ENCODE measurements around the gene SOX15. TPM values are rescaled to one million over a fixed set of nuclear protein-coding genes. Genes with fewer than 3 reads are reported as not detected.
A peak's percentile ranks its signal among the peaks of the same experiment; 100 is the strongest.

Gene SOX15
- total RNA-seq, 2 experiments from 2014 or later: 0.84 to 1.6 TPM

DNA sequence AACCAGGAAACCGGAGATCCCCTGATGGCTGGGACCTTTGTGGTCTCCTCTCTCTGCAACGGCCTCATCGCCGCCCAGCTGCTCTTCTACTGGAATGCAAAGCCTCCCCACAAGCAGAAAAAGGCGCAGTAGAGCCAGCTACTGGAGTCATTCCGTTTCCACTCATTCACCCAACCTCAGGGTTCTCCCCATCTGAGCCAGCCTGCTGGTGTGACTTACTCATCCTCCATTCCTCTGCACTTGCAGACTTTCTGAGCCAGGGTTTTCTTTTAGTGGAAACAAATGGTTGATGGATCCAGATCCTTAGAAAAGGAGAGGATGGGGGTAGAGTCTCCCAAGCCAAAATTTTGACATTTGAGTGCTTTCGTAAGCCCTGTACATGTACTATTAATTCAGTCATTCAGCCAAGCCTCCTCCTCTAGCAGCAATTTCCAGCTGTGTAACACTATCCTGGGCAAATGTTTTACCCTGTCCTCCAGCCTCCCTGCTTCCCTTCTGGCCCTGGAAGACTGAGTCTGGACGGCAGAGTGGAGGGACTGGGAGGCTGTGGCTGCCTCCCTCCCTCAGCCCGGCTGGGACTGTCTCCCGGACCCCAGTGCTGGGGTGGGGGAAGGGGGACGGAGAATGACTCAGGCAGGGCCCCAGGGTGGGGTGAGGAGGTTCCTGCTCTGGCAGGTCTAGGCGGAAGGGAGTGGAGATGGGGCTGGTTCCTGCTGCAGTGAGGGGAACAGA lies 2.3 kb downstream of the SOX15 start:
- ChIA-PET CTCF (ENCODE audit: unreplicated experiment) (no interaction called here), POLR2A (interaction anchor here (0.6 kb wide), 1 partner anchor 182 kb away, joined by 4 read pairs; no protein-coding TSS in a partner anchor)
- TSS peak; percentile 20 for BruUV-seq (replicated peaks)
- TF ChIP-seq, protein P1, sequence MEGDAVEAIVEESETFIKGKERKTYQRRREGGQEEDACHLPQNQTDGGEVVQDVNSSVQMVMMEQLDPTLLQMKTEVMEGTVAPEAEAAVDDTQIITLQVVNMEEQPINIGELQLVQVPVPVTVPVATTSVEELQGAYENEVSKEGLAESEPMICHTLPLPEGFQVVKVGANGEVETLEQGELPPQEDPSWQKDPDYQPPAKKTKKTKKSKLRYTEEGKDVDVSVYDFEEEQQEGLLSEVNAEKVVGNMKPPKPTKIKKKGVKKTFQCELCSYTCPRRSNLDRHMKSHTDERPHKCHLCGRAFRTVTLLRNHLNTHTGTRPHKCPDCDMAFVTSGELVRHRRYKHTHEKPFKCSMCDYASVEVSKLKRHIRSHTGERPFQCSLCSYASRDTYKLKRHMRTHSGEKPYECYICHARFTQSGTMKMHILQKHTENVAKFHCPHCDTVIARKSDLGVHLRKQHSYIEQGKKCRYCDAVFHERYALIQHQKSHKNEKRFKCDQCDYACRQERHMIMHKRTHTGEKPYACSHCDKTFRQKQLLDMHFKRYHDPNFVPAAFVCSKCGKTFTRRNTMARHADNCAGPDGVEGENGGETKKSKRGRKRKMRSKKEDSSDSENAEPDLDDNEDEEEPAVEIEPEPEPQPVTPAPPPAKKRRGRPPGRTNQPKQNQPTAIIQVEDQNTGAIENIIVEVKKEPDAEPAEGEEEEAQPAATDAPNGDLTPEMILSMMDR (conservative IDR thresholded peaks at IDR 0.05; ENCODE audit: low read length): no peak
- no peak for TF ChIP-seq EZH2phosphoT487 (IDR thresholded peaks at IDR 0.05; ENCODE audit: borderline replicate concordance, low read depth, low read length)
- no peak for DNase-seq (ENCODE audit: low spot score)
- intact Hi-C loops (cut with micrococcal nuclease; ENCODE audit: unreplicated experiment): no loop called here
- Histone ChIP-seq H3K27ac (ENCODE audit: low read depth, low read length, poor library complexity, severe bottlenecking) (no peak overlapping the region), H4K20me1 (ENCODE audit: insufficient read depth, low read length) (no peaks in the 10 kb centered on the region), H3K9me2 (ENCODE audit: insufficient read depth, low read length) (no peaks in the 10 kb centered on the region), H3K4me1 (ENCODE audit: insufficient read depth, low read length, poor library complexity, severe bottlenecking) (peaks cover 18% of the 10 kb centered on the region), H3K79me2 (ENCODE audit: insufficient read depth, low read depth, low read length) (peaks cover 5% of the 10 kb centered on the region; the same call in 1 of the 2 replicates), H3K9me3 (ENCODE audit: low read length) (no peaks in the 10 kb centered on the region), H3K36me3 (ENCODE audit: insufficient read depth, low read length) (peaks cover 69% of the 10 kb centered on the region), H3K4me3 (ENCODE audit: low read depth, low read length, poor library complexity, severe bottlenecking) (no peak overlapping the region), H3K4me2 (ENCODE audit: low read length) (no peak overlapping the region), H2AFZ (ENCODE audit: low read length) (no peak overlapping the region)

DNA sequence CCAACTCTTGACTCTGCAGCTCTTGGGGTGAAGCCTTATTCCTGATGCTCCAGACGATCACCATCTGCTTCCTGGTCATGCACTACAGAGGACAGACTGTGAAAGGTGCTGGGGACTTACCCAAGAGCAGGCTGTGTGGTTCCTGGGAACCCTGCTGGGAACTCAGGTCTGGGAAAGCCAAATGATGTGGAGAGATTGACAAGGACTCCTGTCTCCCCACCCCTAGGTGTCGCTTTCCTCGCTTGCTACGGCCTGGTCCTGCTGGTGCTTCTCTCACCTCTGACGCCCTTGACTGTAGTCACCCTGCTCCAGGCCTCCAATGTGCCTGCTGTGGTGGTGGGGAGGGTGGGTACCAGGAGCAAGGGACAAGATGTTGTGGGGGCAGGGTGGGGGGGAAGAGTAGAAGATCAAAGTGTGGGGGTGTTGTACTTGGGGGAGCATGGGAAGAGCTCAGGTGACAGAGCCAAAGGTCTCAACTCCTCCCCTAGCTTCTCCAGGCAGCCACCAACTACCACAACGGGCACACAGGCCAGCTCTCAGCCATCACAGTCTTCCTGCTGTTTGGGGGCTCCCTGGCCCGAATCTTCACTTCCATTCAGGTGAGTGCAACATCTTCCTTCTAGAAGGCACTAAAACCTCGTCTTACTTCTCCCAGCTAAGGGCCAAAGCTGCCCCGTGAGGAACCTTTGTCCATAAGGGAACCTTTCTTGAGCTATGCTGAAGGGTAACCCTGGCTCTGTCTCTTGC lies 3.0 kb downstream of the SOX15 start:
- intact Hi-C loops (cut with micrococcal nuclease; ENCODE audit: unreplicated experiment): no loop called here
- no peak for TF ChIP-seq EZH2phosphoT487 (IDR thresholded peaks at IDR 0.05; ENCODE audit: borderline replicate concordance, low read depth, low read length)
- TF ChIP-seq, protein P1 (conservative IDR thresholded peaks at IDR 0.05; ENCODE audit: low read length): peak; percentile 64; the same call in 1 of the 2 replicates
- no peak overlapping the region for H3K4me2 ChIP-seq (ENCODE audit: low read length)
- no peaks in the 10 kb centered on the region for H3K9me2 ChIP-seq (ENCODE audit: insufficient read depth, low read length)
- H2AFZ ChIP-seq (ENCODE audit: low read length): no peak overlapping the region
- no TSS peak for BruUV-seq (replicated peaks)
- ChIA-PET POLR2A (interaction anchor here (0.6 kb wide), 1 partner anchor 181 kb away, joined by 4 read pairs; no protein-coding TSS in a partner anchor), CTCF (ENCODE audit: unreplicated experiment) (no interaction called here)
- peaks cover 68% of the 10 kb centered on the region; the same call in 1 of the 2 replicates for H3K36me3 ChIP-seq (ENCODE audit: insufficient read depth, low read length)
- H3K9me3 ChIP-seq (ENCODE audit: low read length): no peaks in the 10 kb centered on the region
- H3K4me3 ChIP-seq (ENCODE audit: low read depth, low read length, poor library complexity, severe bottlenecking): no peak overlapping the region
- peaks cover 5% of the 10 kb centered on the region; the same call in 1 of the 2 replicates for H3K79me2 ChIP-seq (ENCODE audit: insufficient read depth, low read depth, low read length)
- no peaks in the 10 kb centered on the region for H4K20me1 ChIP-seq (ENCODE audit: insufficient read depth, low read length)
- peak; percentile 36 for DNase-seq (ENCODE audit: low spot score)
- H3K4me1 ChIP-seq (ENCODE audit: insufficient read depth, low read length, poor library complexity, severe bottlenecking): peaks cover 18% of the 10 kb centered on the region
- H3K27ac ChIP-seq (ENCODE audit: low read depth, low read length, poor library complexity, severe bottlenecking): no peak overlapping the region
